ENCODE measurements around the gene ELOVL3. TPM values are rescaled to one million over a fixed set of nuclear protein-coding genes. Genes with fewer than 3 reads are reported as not detected.

The ELOVL3 gene
- total and polyA plus RNA-seq, 9 of the 15 experiments (the other 6 are each of a cell fraction or from before 2014, with no cell fraction given), result 0.32 to 3.3 (median 0.87) TPM

DNA sequence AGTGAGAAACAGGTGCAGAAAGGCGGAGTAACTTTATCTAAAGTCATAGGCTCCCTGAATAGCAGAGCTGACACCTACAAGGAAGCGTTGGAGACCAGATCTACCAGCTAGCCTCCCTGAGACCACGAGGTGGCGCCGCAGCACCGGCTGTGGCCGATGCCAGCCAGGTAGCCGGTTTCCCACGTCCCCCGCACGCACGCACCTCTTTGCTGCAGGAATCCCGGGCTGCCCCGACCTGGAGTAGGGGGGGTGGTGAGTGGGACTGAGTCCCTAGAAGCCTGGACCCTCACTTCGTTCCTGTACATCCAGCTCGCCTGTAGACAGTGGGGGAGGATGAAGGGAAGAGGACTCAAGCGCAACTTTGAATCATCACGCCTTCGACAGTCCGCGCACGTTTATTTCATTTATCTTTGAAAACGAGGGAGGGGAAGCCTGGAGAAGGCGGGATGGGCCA lies 3.7 kb downstream of the ELOVL3 start (continued):
- TF ChIP-seq YY1 (IDR thresholded peaks at IDR 0.05; ENCODE audit: borderline replicate concordance in 1 of 3, control insufficient read depth in 1 of 3, extremely low read depth in 1 of 3, insufficient read depth in 3 of 3, insufficient read length in 1 of 3, insufficient replicate concordance in 2 of 3, low read depth in 1 of 3, low read length in 2 of 3) (peak in 1 of 3 experiments; percentile 37), RB1 (IDR thresholded peaks at IDR 0.05; ENCODE audit: low read depth) (peak; percentile 48; the same call in 1 of the 2 replicates), TCF7L2 (IDR thresholded peaks at IDR 0.05; ENCODE audit: low read depth, low read length) (no peak), ATF7 (IDR thresholded peaks at IDR 0.05) (no peak), C11orf30 (IDR thresholded peaks at IDR 0.05; ENCODE audit: low read depth) (no peak), FOXJ3 (CRISPR knock-in tag; IDR thresholded peaks at IDR 0.05) (no peak), NCOA4 (IDR thresholded peaks at IDR 0.05; ENCODE audit: partially characterized antibody) (no peak), SMARCA4 (IDR thresholded peaks at IDR 0.05) (no peak), TEAD1 (CRISPR knock-in tag; IDR thresholded peaks at IDR 0.05) (no peak), CTBP1 (IDR thresholded peaks at IDR 0.05; ENCODE audit: borderline replicate concordance) (peak; percentile 82), ILK (tag; IDR thresholded peaks at IDR 0.05; ENCODE audit: borderline replicate concordance, low read depth) (no peak), PHF21A (IDR thresholded peaks at IDR 0.05; ENCODE audit: borderline replicate concordance, low read depth) (no peak), CBX3 (IDR thresholded peaks at IDR 0.05; ENCODE audit: borderline replicate concordance in 1 of 2, low read length in 2 of 2) (peak in 1 of 2 experiments; percentile 62; a peak in 1 of 3 replicates)
- TF ChIP-seq, protein P1, sequence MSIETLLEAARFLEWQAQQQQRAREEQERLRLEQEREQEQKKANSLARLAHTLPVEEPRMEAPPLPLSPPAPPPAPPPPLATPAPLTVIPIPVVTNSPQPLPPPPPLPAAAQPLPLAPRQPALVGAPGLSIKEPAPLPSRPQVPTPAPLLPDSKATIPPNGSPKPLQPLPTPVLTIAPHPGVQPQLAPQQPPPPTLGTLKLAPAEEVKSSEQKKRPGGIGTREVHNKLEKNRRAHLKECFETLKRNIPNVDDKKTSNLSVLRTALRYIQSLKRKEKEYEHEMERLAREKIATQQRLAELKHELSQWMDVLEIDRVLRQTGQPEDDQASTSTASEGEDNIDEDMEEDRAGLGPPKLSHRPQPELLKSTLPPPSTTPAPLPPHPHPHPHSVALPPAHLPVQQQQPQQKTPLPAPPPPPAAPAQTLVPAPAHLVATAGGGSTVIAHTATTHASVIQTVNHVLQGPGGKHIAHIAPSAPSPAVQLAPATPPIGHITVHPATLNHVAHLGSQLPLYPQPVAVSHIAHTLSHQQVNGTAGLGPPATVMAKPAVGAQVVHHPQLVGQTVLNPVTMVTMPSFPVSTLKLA (conservative IDR thresholded peaks at IDR 0.05), result peak; percentile 55 to 75
- TF ChIP-seq, protein P2, sequence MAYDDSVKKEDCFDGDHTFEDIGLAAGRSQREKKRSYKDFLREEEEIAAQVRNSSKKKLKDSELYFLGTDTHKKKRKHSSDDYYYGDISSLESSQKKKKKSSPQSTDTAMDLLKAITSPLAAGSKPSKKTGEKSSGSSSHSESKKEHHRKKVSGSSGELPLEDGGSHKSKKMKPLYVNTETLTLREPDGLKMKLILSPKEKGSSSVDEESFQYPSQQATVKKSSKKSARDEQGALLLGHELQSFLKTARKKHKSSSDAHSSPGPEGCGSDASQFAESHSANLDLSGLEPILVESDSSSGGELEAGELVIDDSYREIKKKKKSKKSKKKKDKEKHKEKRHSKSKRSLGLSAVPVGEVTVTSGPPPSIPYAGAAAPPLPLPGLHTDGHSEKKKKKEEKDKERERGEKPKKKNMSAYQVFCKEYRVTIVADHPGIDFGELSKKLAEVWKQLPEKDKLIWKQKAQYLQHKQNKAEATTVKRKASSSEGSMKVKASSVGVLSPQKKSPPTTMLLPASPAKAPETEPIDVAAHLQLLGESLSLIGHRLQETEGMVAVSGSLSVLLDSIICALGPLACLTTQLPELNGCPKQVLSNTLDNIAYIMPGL (CRISPR knock-in tag; IDR thresholded peaks at IDR 0.05), result no peak
- TF ChIP-seq, protein P3, sequence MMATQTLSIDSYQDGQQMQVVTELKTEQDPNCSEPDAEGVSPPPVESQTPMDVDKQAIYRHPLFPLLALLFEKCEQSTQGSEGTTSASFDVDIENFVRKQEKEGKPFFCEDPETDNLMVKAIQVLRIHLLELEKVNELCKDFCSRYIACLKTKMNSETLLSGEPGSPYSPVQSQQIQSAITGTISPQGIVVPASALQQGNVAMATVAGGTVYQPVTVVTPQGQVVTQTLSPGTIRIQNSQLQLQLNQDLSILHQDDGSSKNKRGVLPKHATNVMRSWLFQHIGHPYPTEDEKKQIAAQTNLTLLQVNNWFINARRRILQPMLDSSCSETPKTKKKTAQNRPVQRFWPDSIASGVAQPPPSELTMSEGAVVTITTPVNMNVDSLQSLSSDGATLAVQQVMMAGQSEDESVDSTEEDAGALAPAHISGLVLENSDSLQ (IDR thresholded peaks at IDR 0.05), result no peak
- TF ChIP-seq, protein P4, sequence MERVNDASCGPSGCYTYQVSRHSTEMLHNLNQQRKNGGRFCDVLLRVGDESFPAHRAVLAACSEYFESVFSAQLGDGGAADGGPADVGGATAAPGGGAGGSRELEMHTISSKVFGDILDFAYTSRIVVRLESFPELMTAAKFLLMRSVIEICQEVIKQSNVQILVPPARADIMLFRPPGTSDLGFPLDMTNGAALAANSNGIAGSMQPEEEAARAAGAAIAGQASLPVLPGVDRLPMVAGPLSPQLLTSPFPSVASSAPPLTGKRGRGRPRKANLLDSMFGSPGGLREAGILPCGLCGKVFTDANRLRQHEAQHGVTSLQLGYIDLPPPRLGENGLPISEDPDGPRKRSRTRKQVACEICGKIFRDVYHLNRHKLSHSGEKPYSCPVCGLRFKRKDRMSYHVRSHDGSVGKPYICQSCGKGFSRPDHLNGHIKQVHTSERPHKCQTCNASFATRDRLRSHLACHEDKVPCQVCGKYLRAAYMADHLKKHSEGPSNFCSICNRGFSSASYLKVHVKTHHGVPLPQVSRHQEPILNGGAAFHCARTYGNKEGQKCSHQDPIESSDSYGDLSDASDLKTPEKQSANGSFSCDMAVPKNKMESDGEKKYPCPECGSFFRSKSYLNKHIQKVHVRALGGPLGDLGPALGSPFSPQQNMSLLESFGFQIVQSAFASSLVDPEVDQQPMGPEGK (CRISPR knock-in tag; IDR thresholded peaks at IDR 0.05; ENCODE audit: borderline replicate concordance), result no peak
- TF ChIP-seq, protein P5, sequence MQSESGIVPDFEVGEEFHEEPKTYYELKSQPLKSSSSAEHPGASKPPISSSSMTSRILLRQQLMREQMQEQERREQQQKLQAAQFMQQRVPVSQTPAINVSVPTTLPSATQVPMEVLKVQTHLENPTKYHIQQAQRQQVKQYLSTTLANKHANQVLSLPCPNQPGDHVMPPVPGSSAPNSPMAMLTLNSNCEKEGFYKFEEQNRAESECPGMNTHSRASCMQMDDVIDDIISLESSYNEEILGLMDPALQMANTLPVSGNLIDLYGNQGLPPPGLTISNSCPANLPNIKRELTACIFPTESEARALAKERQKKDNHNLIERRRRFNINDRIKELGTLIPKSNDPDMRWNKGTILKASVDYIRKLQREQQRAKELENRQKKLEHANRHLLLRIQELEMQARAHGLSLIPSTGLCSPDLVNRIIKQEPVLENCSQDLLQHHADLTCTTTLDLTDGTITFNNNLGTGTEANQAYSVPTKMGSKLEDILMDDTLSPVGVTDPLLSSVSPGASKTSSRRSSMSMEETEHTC (IDR thresholded peaks at IDR 0.05), result no peak
- TF ChIP-seq, protein P6, sequence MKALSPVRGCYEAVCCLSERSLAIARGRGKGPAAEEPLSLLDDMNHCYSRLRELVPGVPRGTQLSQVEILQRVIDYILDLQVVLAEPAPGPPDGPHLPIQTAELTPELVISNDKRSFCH (CRISPR knock-in tag; IDR thresholded peaks at IDR 0.05), result no peak
- TF ChIP-seq, protein P6 (tag; IDR thresholded peaks at IDR 0.05), result no peak

Data from K562 (cell line).